HG02798 (cell line): ENCODE results near the gene DLX6.

ENCODE experiments used
- ATAC-seq: cut with Tn5 transposase; IDR thresholded peaks from one replicate; pipeline ENCODE4 v1.9.1; 2021; ENCODE audit warnings: mild to moderate bottlenecking; ENCODE audit not compliant: unreplicated experiment, poor library complexity

Gene DLX6

DNA sequence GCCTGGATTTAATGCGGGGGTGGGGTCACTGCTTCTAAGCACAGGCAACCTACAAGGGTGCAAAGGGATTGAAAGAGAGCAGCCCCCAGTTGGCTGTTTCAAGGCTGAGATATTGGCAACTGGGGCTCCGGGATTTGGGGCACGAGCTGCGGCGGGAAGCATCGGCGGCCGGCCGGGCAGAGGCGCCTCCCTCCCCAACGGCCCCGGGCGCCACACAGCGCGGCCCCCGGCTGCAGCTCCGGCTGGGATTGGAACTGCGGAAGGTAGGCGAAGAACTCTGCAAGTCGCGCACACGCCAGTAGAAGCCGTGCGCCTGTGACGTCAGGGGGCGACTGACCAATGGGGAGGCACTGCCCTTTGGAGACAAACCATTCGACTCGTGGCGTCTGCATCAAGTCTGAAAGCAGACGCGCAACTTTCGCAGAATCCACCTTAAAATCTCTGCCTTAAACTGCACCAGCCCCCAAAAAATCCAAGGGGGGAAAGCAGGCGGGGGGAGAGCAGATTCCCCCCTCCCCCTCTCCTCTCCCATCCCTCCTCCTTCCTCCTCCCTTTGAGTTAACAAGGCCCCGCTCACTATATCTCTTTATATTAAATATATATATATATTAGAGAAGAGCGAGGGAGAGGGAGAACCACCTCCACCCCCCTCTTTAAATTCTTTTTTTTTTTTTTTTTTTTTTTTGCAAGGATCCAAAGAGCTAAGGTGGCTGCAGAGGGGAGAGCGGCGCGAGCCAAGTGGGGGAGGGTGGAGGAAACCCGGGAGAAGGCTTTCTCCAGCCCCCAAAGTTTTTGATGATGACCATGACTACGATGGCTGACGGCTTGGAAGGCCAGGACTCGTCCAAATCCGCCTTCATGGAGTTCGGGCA lies at the start of gene DLX6:
Gene DLX6 (plus strand): TSS at position 371 of the 872 bp plus-strand sequence. CDS start 425 bp downstream, at position 796.
- ATAC-seq, result no peak

DNA sequence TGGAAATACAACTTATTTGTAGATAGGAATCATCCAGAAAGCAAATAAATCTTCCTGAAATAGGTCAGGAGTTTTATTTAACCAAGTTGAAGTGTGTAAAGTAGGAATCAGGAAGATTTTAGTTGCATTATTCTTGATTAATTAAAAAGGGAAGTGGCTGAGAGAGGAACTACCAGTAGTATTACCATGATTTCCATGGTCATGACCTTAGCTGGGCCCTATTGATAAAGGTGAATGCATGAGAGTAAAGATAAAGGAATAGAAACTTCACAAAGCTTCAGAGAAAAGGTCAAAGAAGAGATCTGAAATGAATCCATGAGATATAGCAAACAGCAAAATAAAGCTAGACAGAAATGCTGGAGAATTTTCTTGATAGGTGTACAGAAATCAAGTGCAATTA lies 46.2 kb upstream of the DLX6 start:
- ATAC-seq, result no peak

DNA sequence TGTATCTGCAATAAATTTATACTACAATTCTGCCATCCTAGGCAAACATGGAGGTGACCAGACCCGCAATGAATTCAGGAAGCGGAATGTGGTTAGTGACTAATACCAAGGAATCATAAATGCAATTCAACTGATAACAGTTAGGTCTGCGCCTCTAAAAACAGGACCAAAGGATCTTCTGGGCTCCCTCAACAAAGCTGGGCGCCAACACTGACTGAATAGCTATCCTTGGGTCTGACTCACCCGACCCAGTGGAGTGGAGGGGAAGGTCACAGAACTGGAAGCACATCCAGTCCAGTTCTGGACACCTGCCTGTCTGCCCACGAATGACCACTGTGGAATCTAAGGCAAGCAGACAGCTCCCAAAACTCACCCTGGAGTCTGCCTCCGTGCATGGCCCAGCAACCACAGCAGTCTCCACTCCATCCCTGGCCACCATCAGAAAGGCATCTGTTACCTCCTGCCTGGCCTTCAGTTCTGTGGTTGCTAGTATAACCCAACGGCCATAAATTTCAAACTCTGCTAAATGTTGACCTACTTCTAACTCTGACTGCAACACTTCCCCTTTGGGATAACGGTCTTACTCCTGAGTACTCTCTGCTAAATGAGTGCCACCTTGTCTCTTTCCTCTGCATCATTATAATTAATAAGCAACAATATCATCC lies 43.0 kb upstream of the DLX6 start:
- ATAC-seq, result no peak

DNA sequence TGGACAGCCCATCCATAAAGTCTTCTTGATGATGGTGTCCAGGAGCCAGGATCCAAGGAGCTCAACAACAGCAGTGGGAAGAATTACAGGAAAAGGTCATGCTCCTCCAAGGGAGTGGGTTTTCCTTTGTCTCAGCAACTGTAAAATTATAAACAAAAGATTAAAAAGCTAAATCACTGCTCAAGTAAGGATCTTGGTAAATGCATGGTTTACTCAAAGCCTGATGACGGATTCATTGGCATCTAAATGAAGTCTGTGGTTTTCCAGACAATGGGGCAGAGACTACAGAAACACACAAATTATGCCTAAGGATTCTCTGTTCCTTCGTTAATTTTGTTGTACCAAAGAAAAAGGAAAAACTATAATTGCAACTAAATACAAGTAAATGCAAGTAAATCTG lies 36.4 kb upstream of the DLX6 start:
- ATAC-seq, result no peak

DNA sequence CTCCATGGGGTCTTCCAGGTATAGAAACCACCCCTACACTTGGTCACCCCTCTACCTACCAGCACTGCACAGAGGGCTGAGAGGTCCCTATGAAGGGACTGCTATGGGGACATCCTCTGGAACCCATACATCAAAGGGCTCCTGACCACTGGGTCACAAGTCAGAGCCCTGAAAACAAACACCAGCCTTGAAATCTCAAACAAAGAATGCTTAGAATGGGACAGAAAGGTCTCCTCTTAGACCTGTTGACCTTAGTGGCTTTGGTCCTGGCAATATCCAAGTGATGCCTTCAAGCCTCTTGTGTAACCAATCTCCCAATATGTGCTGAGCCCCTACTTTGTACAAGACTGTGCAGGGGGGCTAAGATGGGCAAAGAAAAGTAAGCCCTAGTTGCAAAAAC lies 34.6 kb upstream of the DLX6 start:
- ATAC-seq, result no peak

DNA sequence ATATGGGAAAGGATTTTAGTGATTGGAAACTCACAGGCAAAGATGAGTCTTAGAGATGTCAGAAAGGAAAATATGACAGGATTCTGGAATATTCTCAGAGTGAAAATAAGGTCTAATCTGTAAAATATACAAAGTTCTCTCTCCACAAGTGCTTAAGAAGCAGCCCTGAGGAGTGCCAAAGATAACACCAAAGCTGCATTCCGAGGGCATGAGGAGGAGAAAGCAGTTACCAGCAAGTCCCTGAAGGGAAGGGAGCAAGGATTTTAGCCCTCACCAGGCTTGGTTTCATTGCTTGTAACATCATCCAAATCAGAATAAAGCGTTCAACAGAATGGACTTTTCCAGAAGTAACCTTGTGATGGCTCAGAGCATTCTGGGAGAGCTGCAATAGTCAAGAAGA lies 31.4 kb upstream of the DLX6 start:
- no peak for ATAC-seq

DNA sequence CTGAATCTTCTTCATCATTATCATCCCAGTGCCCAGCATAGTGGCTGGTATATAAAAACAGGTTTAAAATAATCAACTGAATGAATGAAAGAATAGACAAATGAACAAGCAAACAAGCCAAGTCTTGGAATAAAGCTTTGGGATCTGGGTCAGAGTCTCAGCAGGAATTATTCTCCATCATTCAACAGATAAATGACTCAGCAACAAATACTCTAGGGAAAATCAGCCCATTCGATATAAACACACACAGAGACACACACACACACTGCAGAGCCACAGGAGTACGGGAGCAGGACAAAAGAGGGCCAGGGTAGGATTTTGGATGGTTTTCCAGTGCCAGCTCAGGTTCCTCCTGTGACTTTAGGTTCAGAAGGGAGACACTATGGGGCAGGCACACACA lies 29.2 kb upstream of the DLX6 start:
- ATAC-seq, result no peak

DNA sequence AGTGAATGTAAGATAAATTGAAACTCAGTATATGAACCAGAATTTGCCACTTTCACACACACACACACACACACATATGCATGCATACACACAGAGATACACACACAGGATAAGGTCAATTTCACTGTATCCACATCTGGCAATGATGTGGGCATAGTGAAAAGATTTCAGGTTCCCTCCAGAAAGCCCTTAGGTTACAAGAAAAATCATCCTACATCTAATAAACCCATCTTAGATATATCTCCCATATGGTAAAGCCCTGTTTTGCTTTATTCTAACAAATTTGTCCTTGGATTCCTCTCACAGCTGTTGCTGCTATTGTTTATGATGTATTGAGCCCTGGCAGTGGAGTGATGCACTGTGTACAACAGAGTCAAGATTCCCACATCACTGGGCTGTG lies 27.9 kb upstream of the DLX6 start:
- ATAC-seq, result no peak

DNA sequence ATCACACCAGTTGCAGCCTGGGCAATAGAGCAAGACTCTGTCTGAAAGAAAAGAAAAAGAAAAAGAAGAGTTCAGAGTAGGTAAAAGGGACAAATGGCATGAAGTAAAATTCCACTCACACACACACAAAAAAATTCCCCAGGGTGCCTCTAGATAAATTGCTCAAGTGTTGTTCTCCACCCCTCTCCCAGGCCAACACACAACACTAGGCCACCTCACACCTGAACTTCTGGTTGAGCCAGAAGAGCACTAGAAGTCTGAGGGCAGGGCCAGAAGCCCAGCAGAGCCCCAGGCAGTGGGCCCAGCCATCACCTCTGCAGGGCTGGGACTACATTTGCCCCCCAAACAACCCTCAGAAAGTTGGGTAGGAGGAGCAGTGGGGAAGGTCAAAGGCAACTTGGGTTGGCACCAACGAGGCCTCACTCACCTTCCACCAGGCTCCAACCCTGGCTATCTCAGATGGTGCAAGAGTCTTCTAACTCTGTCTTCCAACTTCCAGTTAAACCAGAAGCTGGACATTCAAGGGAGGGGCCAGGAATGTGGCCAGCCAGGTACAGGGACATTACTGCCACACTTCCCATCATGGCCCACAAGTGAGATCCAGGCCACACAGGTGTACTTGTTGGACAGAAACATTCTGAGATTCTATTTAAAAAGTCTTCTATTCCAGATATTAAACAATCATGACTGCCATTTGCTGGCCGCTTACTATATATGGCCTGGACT lies 25.6 kb upstream of the DLX6 start:
- ATAC-seq, result no peak

DNA sequence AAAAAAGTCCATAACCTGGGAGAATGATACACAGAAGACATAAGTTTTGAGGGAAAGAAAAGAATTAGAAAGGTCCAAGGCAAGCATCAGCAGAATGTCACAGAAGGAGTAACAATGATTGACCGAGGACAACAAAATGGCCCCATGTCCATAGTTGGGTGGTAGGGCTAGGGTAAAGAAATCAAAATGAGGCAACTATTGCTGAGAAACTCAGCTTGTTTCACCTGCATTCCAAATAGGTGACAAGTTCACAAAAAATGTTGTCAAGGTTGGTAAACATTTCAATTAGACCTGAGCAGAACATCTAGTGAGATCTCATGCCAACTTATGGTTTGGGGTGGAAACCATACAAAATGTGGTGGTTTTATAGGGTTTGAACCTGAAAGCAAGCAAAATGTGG lies 22.8 kb upstream of the DLX6 start:
- ATAC-seq, result no peak

DNA sequence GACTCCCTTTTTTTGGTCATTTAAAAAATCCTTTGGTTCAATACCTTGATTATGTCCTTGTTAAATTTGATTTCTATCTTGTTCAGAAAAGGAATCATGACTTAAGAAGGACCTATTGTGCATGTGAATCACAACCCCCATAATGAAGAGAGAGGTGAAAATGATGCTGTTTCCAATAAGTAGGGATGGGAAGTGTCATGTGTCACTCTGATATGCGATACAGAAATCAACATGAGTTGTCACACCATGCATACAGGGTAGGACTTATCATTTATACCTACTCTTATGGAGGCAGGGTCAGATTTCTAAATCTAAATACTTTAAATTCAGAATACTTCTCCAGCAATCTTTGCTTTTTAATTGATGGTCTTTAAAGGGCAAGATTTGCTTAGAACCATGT lies 19.4 kb upstream of the DLX6 start:
- ATAC-seq, result no peak

DNA sequence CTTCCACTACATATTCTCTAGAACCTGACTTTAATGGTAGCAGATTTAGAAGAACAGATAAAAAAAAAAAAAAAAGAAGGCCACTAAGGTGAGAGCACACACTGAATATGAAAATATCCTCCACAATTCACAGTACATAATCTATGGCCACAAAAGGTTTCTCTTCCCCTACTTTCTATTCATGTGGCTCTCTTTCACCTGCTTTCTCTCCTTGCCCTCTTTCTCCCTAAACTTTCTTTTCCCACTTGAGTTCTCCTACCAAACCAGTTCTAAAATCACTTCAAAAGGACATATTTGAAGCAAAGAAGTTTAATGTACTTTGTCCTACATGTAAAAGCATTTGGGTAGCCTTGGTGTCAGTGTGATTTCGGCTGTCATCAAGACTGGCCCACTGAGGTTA lies 18.5 kb upstream of the DLX6 start:
- no peak for ATAC-seq

DNA sequence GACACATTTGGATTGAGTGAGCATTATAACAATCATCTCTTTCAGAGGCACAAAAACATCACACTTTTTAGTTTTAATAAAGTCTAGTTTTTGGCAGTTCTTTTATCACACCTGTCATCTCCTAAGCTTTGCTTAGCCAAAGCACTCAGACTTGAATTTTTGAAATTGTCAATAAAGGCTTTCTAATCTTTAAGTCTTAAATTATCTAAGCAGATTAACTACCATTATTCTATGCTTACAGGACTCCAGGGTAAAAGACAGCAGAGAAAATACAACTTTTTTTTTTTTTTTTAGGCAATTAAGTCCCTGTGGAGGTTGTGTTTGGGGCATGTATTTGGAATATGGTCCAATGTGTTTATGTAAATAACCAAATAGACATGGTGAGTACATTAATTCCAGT lies 17.6 kb upstream of the DLX6 start:
- ATAC-seq, result no peak

DNA sequence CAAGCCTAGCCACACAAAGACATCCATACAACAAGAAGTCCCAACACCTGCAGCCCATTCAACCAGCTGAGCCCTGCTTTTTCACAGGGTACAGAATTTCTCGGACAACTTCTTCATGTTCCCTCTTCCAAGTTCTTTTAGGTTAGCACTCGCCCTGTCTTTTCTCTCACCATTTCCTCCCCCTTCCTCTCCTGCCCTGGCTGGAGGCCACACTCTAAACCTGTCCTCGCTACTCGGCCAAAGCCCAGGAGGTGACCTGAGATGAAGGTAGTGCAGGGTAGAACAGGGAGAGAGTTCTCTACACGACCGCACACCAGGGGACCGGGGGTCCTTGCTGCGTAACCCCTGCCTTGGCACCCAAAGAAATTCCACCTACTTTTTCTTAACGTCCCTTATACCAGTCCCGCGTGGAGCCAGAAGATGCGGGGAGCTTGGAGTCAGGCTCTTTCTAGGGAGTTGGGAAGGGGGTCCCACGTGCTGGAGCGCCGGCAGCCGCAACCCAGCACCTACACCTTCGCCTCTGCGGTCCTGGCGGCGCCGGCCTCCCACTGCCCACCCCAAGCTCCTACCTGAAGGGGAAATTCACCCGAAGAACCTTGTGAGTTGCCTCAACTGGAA lies 16.0 kb upstream of the DLX6 start:
- no peak for ATAC-seq

DNA sequence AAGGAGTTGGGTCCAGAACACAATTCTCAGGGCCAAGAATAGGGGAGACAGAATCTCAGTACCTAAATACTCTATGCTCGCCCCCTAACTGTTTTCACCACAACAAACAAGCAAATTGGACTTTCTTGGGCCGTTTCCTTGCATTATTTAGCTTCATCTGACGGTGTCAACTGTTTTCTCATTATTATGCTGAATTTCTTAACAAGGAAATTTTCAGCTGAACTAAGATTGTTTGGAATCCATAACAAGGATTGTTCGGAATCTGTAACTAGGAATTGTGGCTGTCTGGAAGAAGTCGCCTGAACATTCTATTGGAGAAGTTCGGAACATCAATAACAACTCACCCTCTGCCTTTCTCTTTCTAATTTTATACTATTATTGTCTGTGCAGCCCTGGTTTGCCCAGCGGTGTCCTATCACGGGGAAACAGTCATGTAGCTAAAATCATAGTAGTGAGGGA lies 15.5 kb upstream of the DLX6 start:
- no peak for ATAC-seq

DNA sequence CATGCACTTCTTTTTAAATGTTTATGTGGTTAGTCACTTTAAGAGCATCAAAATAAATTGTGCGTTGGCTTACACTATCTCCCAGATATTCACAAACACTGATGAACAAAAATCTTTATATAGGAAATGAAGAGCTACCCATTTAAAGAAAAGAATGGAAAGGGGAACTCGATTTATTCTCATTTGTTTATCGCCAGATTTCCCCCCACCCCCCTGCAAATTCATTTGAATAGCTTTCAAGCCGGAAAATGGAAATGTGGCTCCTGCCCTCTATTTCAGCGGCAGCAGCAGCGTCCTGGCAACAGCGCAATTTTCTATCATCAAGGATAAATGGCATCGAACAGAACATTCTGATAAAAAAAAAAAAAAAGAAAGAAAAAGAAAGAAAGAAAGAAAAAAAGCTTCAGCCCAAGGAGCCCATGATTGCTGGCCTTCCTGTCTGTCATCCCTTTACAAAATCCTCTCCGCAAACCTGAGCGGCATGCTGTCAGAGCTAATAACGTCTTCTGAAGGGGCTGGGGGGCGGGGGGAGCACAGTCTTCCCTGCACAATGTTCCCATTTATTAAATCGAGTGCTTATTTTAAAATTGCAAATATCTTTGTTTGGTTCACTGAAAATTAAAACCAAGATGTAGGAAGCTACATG lies 13.7 kb upstream of the DLX6 start:
- no peak for ATAC-seq

DNA sequence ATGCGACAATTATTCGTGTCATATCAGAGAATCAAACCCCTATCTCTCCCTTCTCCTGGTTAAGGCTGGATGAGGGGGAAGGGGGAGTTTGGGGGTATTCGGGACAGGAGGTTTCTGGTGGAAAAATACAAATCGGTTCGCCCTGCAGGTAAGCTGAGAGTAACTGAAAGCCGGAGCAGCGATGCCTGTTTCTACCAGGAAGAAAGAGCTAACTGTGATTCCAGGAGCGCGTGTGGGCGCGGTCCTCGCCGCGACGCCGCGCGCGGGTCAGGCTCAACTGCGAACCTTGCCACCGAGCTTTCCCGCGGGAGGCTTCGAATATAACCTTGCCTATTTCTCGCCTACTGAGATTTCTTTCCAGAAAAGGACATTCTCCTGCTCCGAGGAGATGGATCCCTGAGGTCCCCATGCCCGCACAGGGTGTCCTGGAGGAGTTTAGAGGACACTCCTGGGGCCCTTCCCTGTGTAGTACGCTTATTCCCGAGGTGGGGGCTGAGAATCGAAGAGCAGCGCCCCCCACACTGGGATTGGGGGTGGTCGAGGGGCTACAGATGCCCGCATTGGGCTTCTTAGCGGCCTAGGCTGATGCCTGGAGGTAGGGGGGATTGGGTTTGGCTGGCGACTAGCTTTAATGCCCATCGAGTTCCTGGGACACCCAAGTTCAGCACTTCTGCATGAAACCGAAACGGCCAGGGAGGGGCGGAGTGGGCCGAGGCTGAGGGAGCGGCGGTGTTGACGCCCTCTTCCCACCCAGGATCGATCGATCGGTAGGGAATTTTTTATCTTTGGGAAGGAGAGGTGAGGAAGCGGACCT lies 13.0 kb upstream of the DLX6 start:
- ATAC-seq, result no peak

DNA sequence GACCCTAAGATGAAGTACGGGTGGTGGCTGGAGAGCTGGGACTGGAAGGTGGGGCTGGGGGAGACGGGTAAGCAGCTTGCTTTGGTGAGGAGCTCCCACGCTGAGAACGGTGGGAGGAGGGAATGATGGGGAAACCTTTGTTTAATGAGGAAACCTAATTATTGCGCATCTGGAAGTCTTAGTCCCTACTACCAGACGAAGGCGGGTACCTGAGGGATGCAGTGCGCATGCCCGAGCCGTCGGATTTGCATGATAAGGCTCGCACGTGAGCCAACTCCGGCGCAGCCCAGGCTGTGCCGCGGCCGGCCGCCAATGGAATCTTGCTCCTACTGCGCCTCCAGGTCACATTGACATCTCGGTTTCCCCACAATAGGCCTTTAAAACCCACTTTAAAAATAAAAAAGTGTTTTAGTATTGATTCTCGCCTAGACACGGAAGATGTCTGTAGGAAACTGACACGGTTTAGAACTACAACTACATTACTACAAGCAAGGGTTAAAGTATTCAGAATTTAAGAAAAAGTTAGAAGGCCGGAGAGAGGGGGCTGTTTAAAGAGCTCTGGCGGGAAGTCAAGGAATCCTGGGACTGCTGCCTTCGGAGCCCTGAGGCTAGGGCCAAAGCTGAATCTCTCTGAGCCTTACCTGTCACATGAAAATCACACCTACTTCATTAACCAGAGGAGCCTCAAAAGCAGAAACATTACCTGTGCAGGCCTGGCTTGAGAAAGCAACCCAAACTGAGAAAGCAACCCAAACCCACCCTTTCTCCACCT lies 12.1 kb upstream of the DLX6 start:
- ATAC-seq, result no peak

DNA sequence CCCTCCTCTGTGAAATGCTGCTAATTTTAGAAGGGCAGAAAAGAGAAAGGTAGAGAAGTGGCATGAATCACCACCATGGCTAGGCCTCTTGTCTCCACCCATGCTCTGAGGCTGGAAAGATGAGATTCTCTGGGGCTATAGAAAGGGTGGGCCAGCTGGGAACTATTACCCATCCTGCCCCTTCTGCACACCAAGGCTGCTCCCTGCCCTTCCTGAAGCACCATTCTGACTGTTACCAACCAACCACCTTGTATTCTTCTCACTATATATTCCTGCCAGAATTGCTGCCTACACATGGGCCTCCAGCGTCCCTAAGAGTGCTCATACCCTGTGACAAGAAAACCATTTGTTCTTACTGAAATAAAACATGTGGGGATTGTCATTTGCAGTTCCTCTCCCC lies 11.4 kb upstream of the DLX6 start:
- no peak for ATAC-seq
